ENCODE data around the gene PIEZO2. TPM values are rescaled to one million over a fixed set of nuclear protein-coding genes. Genes with fewer than 3 reads are reported as not detected.

The PIEZO2 gene
- total and polyA plus RNA-seq, 2 of the 8 experiments (the other 6 are each of a cell fraction or from before 2014, with no cell fraction given): 4.7 to 16.5 TPM

GRCh38 chr18:11073971-11074370, 75.4 kb downstream of the PIEZO2 start:
- DNase-seq (ENCODE audit: low read depth in 1 of 2, low spot score in 2 of 2) (no peak), FAIRE-seq (no peak)
- no peak overlapping the region for H3K4ac ChIP-seq (replicated peaks; ENCODE audit: insufficient read length, low read depth, low read length)
- H3K27me3 ChIP-seq (replicated peaks in 1 of 4; ENCODE audit: control insufficient read depth in 3 of 4, extremely low read depth in 1 of 4, insufficient read depth in 3 of 4, low read length in 3 of 4): no peaks in the 10 kb centered on the region
- ChIA-PET CTCF (ENCODE audit: partially characterized antibody) (interaction anchor here (1.1 kb wide), 1 partner anchor 72 kb away, joined by 3 read pairs; no protein-coding TSS in a partner anchor), POLR2A (ENCODE audit: partially characterized antibody) (no interaction called here)
- H2AK5ac ChIP-seq (ENCODE audit: low read depth, low read length): no peak overlapping the region
- no peak overlapping the region for H4K5ac ChIP-seq (ENCODE audit: insufficient read length, low read depth, low read length)
- H2BK20ac ChIP-seq (ENCODE audit: low read length): no peak overlapping the region
- WGBS, 2 experiments (ENCODE audit: extremely low coverage in 1 of 2, insufficient coverage in 1 of 2, insufficient read length in 1 of 2, insufficient replicate concordance in 2 of 2, low coverage in 1 of 2, low lambda C conversion rate in 2 of 2, missing lambda C conversion rate in 1 of 2): 94% methylated on average over 8 of the region's 9 CpGs; no CpG with 5 or more reads in 1 of the 2 experiments
- no peak overlapping the region for H3K9ac ChIP-seq (replicated peaks in 1 of 4; ENCODE audit: extremely low read depth in 1 of 4, low read depth in 3 of 4, low read length in 3 of 4)
- H4K20me1 ChIP-seq (replicated peaks in 1 of 2; ENCODE audit: control insufficient read depth in 1 of 2, insufficient read depth in 2 of 2, low read length in 2 of 2): peaks cover 0 to 3% of the 10 kb centered on the region in 2 experiments
- H2BK12ac ChIP-seq (ENCODE audit: low read depth, low read length): no peak overlapping the region
- no peak overlapping the region for H3K4me3 ChIP-seq (ENCODE audit: extremely low read depth in 1 of 4, insufficient read depth in 2 of 4, low read depth in 3 of 4, low read length in 4 of 4)
- H2BK120ac ChIP-seq (replicated peaks; ENCODE audit: low read depth, low read length): no peak overlapping the region
- H2BK15ac ChIP-seq (ENCODE audit: low read length): no peak overlapping the region
- no peak overlapping the region for H3K23ac ChIP-seq (ENCODE audit: insufficient read length)
- no peak overlapping the region for H4K91ac ChIP-seq (replicated peaks; ENCODE audit: insufficient read length, low read length)
- no peaks in the 10 kb centered on the region for H3K79me2 ChIP-seq (ENCODE audit: control insufficient read depth in 1 of 2, insufficient read depth in 2 of 2, low read length in 2 of 2)
- H3K9me3 ChIP-seq (ENCODE audit: insufficient read depth in 2 of 2, low read depth in 1 of 2, low read length in 1 of 2): no peaks in the 10 kb centered on the region
- H3K36me3 ChIP-seq (ENCODE audit: control insufficient read depth in 2 of 4, insufficient read depth in 4 of 4, low read length in 3 of 4): no peaks in the 10 kb centered on the region
- H2BK5ac ChIP-seq (ENCODE audit: low read depth, low read length): no peak overlapping the region
- no peaks in the 10 kb centered on the region; the same call in 1 of the 2 replicates for H3K23me2 ChIP-seq (ENCODE audit: low read depth, low read length)
- no peak overlapping the region for H3K4me2 ChIP-seq (ENCODE audit: insufficient read depth in 1 of 2, low read depth in 2 of 2, low read length in 2 of 2)
- H3K79me1 ChIP-seq (ENCODE audit: low read depth, low read length): no peaks in the 10 kb centered on the region
- no peak overlapping the region for H3K18ac ChIP-seq (ENCODE audit: extremely low read depth, low read length)
- H3K56ac ChIP-seq (replicated peaks; ENCODE audit: insufficient read length, low read depth, low read length): no peak overlapping the region
- H2AFZ ChIP-seq (ENCODE audit: low read length): no peak overlapping the region
- no peak overlapping the region for H4K8ac ChIP-seq (ENCODE audit: extremely low read depth, insufficient read depth, low read length)
- H3K14ac ChIP-seq (ENCODE audit: insufficient read length): no peak overlapping the region
- H3K27ac ChIP-seq (ENCODE audit: low read depth, low read length): no peak overlapping the region
- no peaks in the 10 kb centered on the region for H3K4me1 ChIP-seq (replicated peaks in 1 of 4; ENCODE audit: control insufficient read depth in 3 of 4, insufficient read depth in 4 of 4, low read length in 3 of 4)
- TF ChIP-seq NANOG (IDR thresholded peaks at IDR 0.05; ENCODE audit: insufficient read depth, low read depth, low read length, poor library complexity, severe bottlenecking) (no peak), TAF1 (IDR thresholded peaks at IDR 0.05; ENCODE audit: low read depth, low read length) (no peak), GABPA (IDR thresholded peaks at IDR 0.05; ENCODE audit: borderline replicate concordance, insufficient read depth, low read length) (no peak), KDM1A (IDR thresholded peaks at IDR 0.05; ENCODE audit: borderline replicate concordance, low read length) (no peak), POU5F1 (IDR thresholded peaks at IDR 0.05; ENCODE audit: low read depth, low read length) (no peak), RAD21 (IDR thresholded peaks at IDR 0.05 in 1 of 2, conservative IDR thresholded peaks at IDR 0.05 in 1 of 2; ENCODE audit: low read depth in 2 of 2, low read length in 2 of 2) (no peak), RFX5 (IDR thresholded peaks at IDR 0.05; ENCODE audit: borderline replicate concordance, low read depth, low read length) (no peak), TBP (IDR thresholded peaks at IDR 0.05; ENCODE audit: low read depth, low read length) (no peak), RNF2 (IDR thresholded peaks at IDR 0.05; ENCODE audit: borderline replicate concordance, low read depth, low read length, missing control alignments, poor library complexity, severe bottlenecking) (no peak), PHF8 (conservative IDR thresholded peaks at IDR 0.05; ENCODE audit: low read depth, low read length) (no peak), CEBPB (IDR thresholded peaks at IDR 0.05; ENCODE audit: low read depth, low read length) (no peak), TAF7 (optimal IDR thresholded peaks at IDR 0.05; ENCODE audit: borderline replicate concordance, low read depth, low read length) (no peak), RXRA (IDR thresholded peaks at IDR 0.05; ENCODE audit: insufficient read depth, low read depth, low read length) (no peak), RBBP5 (IDR thresholded peaks at IDR 0.05; ENCODE audit: borderline replicate concordance, low read depth, low read length) (no peak)
